Duodenal mucosa (tissue), 2 donors: Measurements from ENCODE around the gene QRSL1.
"Not testable (repeated sequence)": the region's sequence is repeated elsewhere in the genome, so short reads cannot be mapped to it uniquely, and the experiment has no call there.

ENCODE experiments used
- H3K27ac ChIP-seq: one replicate; pipeline ENCODE4 v1.7.0; 2013; ENCODE audit warnings: low read depth, low read length
- H3K27me3 ChIP-seq, 2 donors: one replicate each; pipeline ENCODE4 v1.7.0; 2013; ENCODE audit warnings: low read length in 2 of 2, control low read depth in 1 of 2; ENCODE audit not compliant: insufficient read depth in 2 of 2, control insufficient read depth in 1 of 2
- H3K36me3 ChIP-seq, 2 donors: one replicate each; pipeline ENCODE4 v1.7.0; 2013; ENCODE audit warnings: low read length in 2 of 2, control low read depth in 1 of 2; ENCODE audit not compliant: insufficient read depth in 2 of 2, control insufficient read depth in 1 of 2
- H3K4me1 ChIP-seq, 2 donors: one replicate each; pipeline ENCODE4 v1.7.0; 2013; ENCODE audit warnings: low read length in 2 of 2, control low read depth in 1 of 2; ENCODE audit not compliant: insufficient read depth in 2 of 2, control insufficient read depth in 1 of 2
- H3K4me3 ChIP-seq, 2 donors: one replicate each; pipeline ENCODE4 v1.7.0; 2013; ENCODE audit warnings: low read length in 2 of 2, low read depth in 1 of 2
- H3K9ac ChIP-seq, 2 donors: one replicate each; pipeline ENCODE4 v1.7.0; 2013; ENCODE audit warnings: low read length in 2 of 2, low read depth in 1 of 2
- H3K9me3 ChIP-seq, 2 donors: one replicate each; pipeline ENCODE4 v1.7.0; 2013; ENCODE audit warnings: low read length in 2 of 2, control low read depth in 1 of 2; ENCODE audit not compliant: control insufficient read depth in 1 of 2

Gene QRSL1

GRCh38 chr6:106622412-106622811, 7.0 kb upstream of the QRSL1 start:
- H3K4me3 ChIP-seq = no peak overlapping the region
- no peaks in the 10 kb centered on the region for H3K4me1 ChIP-seq
- no peak overlapping the region for H3K27ac ChIP-seq
- peaks cover 9% of the 10 kb centered on the region in 2 donors for H3K36me3 ChIP-seq
- H3K9ac ChIP-seq = no peak overlapping the region
- no peaks in the 10 kb centered on the region for H3K27me3 ChIP-seq
- no peaks in the 10 kb centered on the region for H3K9me3 ChIP-seq

DNA sequence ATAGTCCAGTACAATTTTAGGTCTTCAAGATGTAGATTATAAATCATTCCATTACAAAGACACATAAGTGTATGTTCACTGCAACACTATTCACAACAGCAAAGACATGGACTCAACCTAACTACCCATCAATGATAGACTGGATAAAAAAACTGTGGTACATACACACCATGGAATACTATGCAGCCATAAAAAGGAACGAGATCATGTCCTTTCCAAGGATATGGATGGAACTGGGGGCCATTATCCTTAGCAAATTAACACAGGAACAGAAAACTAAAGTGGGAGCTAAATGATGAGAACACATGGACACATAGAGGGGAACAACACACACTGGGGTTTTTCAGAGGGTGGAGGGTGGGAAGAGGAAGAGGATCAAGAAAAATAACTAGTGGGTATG, 6.3 kb upstream of the QRSL1 start:
- H3K4me3 ChIP-seq = no peak overlapping the region
- H3K27me3 ChIP-seq = no peaks in the 10 kb centered on the region

DNA sequence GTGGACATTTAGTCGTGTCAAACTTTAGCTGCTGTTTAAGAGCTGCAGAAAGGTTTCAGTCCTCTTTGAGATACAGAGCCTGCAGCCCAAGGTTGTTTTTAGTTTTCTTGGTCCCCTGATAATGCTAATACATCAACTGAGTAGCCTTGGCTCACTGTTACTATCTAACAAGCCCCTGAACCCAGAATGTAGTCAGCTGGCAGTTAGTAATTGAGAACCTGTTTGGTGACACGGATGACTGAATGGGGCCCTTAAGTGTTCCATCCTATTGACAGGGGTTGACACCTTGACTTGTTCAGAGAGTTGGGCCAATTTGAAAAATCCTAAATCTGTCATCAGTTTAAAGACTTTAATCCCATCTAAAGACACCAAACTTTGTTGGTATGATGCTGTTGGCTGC, 2.9 kb upstream of the QRSL1 start:
- H3K9me3 ChIP-seq = no peaks in the 10 kb centered on the region
- H3K4me3 ChIP-seq = no peak overlapping the region
- no peak overlapping the region for H3K9ac ChIP-seq
- peaks cover 8 to 18% of the 10 kb centered on the region in 2 donors for H3K4me1 ChIP-seq
- H3K27ac ChIP-seq = no peak overlapping the region
- H3K27me3 ChIP-seq = no peaks in the 10 kb centered on the region
- peaks cover 3 to 5% of the 10 kb centered on the region in 2 donors for H3K36me3 ChIP-seq

More for the DNA sequence above, 6.3 kb upstream of the QRSL1 start:
- Histone ChIP-seq H3K9ac (no peak overlapping the region), H3K4me1 (no peaks in the 10 kb centered on the region), H3K27ac (no peak overlapping the region), H3K36me3 (peaks cover 9% of the 10 kb centered on the region in 2 donors), H3K9me3 (no peaks in the 10 kb centered on the region)

- not testable (repeated sequence) for H3K9me3 ChIP-seq
Observed at GRCh38 chr6:106627760-106628159, 1.6 kb upstream of the QRSL1 start.

GRCh38 chr6:106628658-106629102, 698 bp upstream of the QRSL1 start:
- peak overlapping the region; percentile 60 for H3K27ac ChIP-seq
- peak overlapping the region; percentile 79 to 90 for H3K9ac ChIP-seq
- no peaks in the 10 kb centered on the region for H3K9me3 ChIP-seq
- peaks cover 8 to 18% of the 10 kb centered on the region in 2 donors for H3K4me1 ChIP-seq
- H3K36me3 ChIP-seq = no peaks in the 10 kb centered on the region
- no peaks in the 10 kb centered on the region for H3K27me3 ChIP-seq
- H3K4me3 ChIP-seq = peak overlapping the region; percentile 92 to 97

More at GRCh38 chr6:106627760-106628159, 1.6 kb upstream of the QRSL1 start:
- not testable (repeated sequence) for H3K9ac ChIP-seq, H3K36me3 ChIP-seq, H3K4me3 ChIP-seq, H3K27me3 ChIP-seq, H3K27ac ChIP-seq
- peaks cover 8 to 18% of the 10 kb centered on the region in 2 donors for H3K4me1 ChIP-seq

DNA sequence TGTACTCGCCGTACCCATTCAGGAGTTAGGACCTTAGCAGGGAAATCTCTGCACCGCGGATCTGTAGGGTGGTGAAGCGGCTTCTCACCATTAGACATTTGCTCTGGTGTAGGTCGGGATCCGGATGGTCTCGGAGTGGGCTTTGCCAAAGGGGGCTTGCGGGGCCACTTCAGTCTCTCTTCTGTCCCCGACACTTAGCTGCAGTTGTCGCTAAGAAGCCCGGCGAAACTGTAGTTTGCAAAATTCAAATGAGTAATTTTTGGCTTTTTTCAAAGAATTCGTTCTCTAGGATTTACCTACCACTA, 433 bp downstream of the QRSL1 start:
- no peaks in the 10 kb centered on the region for H3K9me3 ChIP-seq

DNA sequence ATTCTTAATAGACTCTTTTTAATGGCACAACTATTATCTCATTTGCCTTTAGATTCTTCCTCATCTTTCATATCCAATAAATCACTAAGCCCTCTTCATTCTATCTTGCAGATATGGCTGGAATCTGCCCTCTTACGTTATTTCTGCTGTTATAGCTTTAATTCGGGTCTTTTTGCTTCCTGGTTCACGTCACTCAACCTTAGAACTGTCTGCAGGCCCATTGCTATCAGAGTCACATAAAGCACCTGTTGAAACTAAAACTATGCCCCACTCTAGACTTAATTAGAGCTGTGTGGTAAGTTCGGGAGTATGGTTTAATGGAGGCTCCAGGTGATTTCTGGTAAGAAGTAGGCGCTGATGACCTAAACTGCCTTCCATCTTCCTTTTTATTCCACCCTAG, 988 bp downstream of the QRSL1 start:
- no peaks in the 10 kb centered on the region for H3K9me3 ChIP-seq
- peak overlapping the region; percentile 79 to 90 for H3K9ac ChIP-seq
- peaks cover 0 to 2% of the 10 kb centered on the region in 2 donors for H3K36me3 ChIP-seq
- no peak overlapping the region for H3K27ac ChIP-seq
- H3K4me3 ChIP-seq = peak overlapping the region; percentile 92 to 97
- H3K4me1 ChIP-seq = peaks cover 8 to 18% of the 10 kb centered on the region in 2 donors
- H3K27me3 ChIP-seq = no peaks in the 10 kb centered on the region

More for the DNA sequence above, 433 bp downstream of the QRSL1 start:
- Histone ChIP-seq H3K27ac (peak overlapping the region; percentile 60), H3K4me1 (peaks cover 8 to 18% of the 10 kb centered on the region in 2 donors), H3K36me3 (no peaks in the 10 kb centered on the region), H3K9ac (peak overlapping the region; percentile 79 to 90), H3K27me3 (no peaks in the 10 kb centered on the region), H3K4me3 (peak overlapping the region; percentile 92 to 97)

DNA sequence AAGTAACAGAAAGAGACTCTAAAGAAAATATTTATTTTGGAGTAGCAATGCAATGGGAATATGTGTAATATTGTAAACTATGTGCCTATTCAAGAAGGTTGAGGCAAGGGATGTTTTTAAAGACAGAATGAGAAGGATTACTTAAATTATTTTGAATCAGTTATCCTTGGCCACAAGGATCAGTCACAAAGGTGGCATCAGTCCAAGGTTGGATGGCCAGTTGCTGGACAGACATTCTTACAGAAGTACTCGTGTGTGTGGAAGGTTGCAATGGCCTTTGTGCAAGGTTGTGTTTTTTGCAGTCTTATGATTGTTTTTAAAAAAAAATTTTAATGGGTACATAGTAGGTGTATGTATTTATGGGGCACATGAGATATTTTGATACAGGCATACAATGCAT, 2.0 kb downstream of the QRSL1 start:
- peaks cover 8 to 18% of the 10 kb centered on the region in 2 donors for H3K4me1 ChIP-seq
- H3K4me3 ChIP-seq = no peak overlapping the region
- no peaks in the 10 kb centered on the region for H3K27me3 ChIP-seq
- no peak overlapping the region for H3K9ac ChIP-seq
- no peak overlapping the region for H3K27ac ChIP-seq
- H3K36me3 ChIP-seq = peaks cover 0 to 3% of the 10 kb centered on the region in 2 donors
- H3K9me3 ChIP-seq = no peaks in the 10 kb centered on the region

DNA sequence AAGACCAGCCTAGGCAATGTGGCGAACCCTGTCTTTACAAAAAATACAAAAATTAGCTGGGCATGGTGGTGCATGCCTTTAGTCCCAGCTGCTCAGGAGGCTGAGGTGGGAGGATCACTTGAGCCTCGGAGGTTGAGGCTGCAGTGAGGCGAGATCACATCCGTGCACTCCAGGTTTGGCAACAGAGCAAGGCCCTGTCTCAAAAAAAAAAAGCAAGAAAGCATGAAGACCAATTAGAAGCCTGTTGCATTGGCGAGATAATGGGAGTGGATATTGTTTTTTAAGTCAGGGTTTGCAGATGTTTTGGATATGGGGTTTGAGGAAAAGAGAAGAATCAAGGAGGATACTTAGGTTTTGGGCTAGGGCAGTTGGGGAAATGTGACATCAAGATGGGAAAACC, 5.2 kb downstream of the QRSL1 start:
- H3K9ac ChIP-seq = no peak overlapping the region
- H3K4me3 ChIP-seq = no peak overlapping the region
- peaks cover 8 to 20% of the 10 kb centered on the region in 2 donors for H3K4me1 ChIP-seq
- no peaks in the 10 kb centered on the region for H3K27me3 ChIP-seq
- H3K36me3 ChIP-seq = peaks cover 0 to 3% of the 10 kb centered on the region in 2 donors
- H3K27ac ChIP-seq = no peak overlapping the region
- H3K9me3 ChIP-seq = no peaks in the 10 kb centered on the region

DNA sequence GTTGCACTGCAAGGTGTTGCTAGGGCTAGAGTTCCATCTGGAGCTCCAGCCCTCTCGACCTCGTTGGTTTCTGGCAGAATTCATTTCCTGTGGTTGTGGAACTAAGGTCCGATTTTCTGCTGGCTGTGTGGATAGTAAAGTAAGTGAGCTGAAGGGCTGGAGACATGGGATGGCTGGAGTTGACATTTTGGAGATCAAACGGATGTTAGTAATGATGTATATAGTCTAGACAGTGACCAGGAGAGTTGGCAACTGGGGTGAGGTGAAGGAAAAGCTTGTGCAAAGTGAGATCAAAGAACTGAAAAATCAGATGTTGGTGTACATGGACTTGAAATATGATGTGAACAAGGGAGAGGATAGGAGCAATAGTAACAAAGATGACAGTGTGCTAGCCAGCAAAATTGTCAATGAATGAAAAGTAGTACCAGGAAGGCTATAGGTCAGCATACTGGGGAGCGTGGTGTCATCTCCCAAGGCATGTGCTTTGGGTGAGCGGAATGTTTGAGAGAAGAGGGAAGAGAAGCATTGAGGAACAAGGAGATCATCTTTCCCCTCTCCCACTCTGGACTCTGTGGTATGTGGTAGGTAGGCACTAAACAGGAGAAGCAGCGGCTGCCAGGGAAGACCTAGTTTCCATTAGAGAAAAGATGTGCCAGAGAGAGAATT, 7.8 kb downstream of the QRSL1 start:
- Histone ChIP-seq H3K9me3 (no peaks in the 10 kb centered on the region), H3K4me1 (peaks cover 0 to 11% of the 10 kb centered on the region in 2 donors), H3K36me3 (peaks cover 2 to 15% of the 10 kb centered on the region in 2 donors), H3K27ac (no peak overlapping the region), H3K27me3 (no peaks in the 10 kb centered on the region), H3K4me3 (no peak overlapping the region), H3K9ac (no peak overlapping the region)
